Stomach (tissue), 4 donors: Measurements from ENCODE around the gene TTC34.

Source experiments
- EP300 ChIP-seq: sonication (generic); formaldehyde crosslinking; IDR thresholded peaks from one replicate; pipeline ENCODE4 v1.6.1; 2017; ENCODE audit warnings: antibody characterized with exemption
- POLR2A ChIP-seq, 4 donors: fragments of 450-650 bp; IDR thresholded peaks; one replicate each; pipeline ENCODE4 v1.6.1; 2016; ENCODE audit warnings: antibody characterized with exemption in 4 of 4, control low read depth in 2 of 4, mild to moderate bottlenecking in 1 of 4, moderate library complexity in 1 of 4
- POLR2AphosphoS5 ChIP-seq, 3 donors: sonication (generic); formaldehyde crosslinking; IDR thresholded peaks; one replicate each; pipeline ENCODE4 v1.6.1; 2016; ENCODE audit warnings: antibody characterized with exemption in 3 of 3
- TF ChIP-seq, protein P1 (sequence below), 7 experiments: fragments of 450-650 bp in 4 of 7; fragments of 200-600 bp in 3 of 7; sonication (generic) in 3 of 7; IDR thresholded peaks; one replicate each; pipeline ENCODE4 v1.5.1; 2016 to 2019; ENCODE audit warnings: antibody characterized with exemption in 7 of 7, control low read depth in 2 of 7, mild to moderate bottlenecking in 1 of 7

- TF ChIP-seq, protein P1, sequence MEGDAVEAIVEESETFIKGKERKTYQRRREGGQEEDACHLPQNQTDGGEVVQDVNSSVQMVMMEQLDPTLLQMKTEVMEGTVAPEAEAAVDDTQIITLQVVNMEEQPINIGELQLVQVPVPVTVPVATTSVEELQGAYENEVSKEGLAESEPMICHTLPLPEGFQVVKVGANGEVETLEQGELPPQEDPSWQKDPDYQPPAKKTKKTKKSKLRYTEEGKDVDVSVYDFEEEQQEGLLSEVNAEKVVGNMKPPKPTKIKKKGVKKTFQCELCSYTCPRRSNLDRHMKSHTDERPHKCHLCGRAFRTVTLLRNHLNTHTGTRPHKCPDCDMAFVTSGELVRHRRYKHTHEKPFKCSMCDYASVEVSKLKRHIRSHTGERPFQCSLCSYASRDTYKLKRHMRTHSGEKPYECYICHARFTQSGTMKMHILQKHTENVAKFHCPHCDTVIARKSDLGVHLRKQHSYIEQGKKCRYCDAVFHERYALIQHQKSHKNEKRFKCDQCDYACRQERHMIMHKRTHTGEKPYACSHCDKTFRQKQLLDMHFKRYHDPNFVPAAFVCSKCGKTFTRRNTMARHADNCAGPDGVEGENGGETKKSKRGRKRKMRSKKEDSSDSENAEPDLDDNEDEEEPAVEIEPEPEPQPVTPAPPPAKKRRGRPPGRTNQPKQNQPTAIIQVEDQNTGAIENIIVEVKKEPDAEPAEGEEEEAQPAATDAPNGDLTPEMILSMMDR (IDR thresholded peaks at IDR 0.05): no peak
- TF ChIP-seq POLR2AphosphoS5 (IDR thresholded peaks at IDR 0.05) (no peak), EP300 (no peak), POLR2A (IDR thresholded peaks at IDR 0.05) (no peak)
These were observed 34.2 kb upstream of the TTC34 start for GRCh38 chr1:2835650-2836159.
